GM23338 (cell line): ENCODE data around the gene ARMH1. TPM values are rescaled to one million over a fixed set of nuclear protein-coding genes. Genes with fewer than 3 reads are reported as not detected.

Source experiments
- ATAC-seq: fragments of 200-7000 bp; cut with Tn5 transposase; 3 replicates; pipeline ENCODE4 v1.9.1; 2020
- DNase-seq: peaks from one replicate; pipeline ENCODE4 v3.0.0-alpha.2; 2015; ENCODE audit warnings: low spot score
- H2AFZ ChIP-seq: fragments of 200-600 bp; sonication (generic); 2 replicates; pipeline ENCODE4 v1.8.0; 2016; ENCODE audit warnings: antibody characterized with exemption, mild to moderate bottlenecking, moderate library complexity
- H3F3A ChIP-seq: fragments of 200-600 bp; sonication (generic); replicated peaks from 2 replicates; pipeline ENCODE4 v1.8.0; 2017; ENCODE audit warnings: antibody characterized with exemption, mixed run types, low read depth
- H3K27ac ChIP-seq: fragments of 200-600 bp; sonication (generic); 2 replicates; pipeline ENCODE4 v1.6.1; 2016; ENCODE audit warnings: low read depth
- H3K27me3 ChIP-seq: fragments of 200-600 bp; sonication (generic); 2 replicates; pipeline ENCODE4 v1.8.0; 2016; ENCODE audit warnings: mild to moderate bottlenecking, mixed run types, moderate library complexity; ENCODE audit not compliant: insufficient read depth
- H3K36me3 ChIP-seq: fragments of 200-600 bp; sonication (generic); 2 replicates; pipeline ENCODE4 v1.8.0; 2016; ENCODE audit warnings: mild to moderate bottlenecking; ENCODE audit not compliant: insufficient read depth
- H3K4me1 ChIP-seq: fragments of 200-600 bp; sonication (generic); 2 replicates; pipeline ENCODE4 v1.8.0; 2016; ENCODE audit warnings: mild to moderate bottlenecking, moderate library complexity; ENCODE audit not compliant: insufficient read depth
- H3K4me2 ChIP-seq: fragments of 200-600 bp; sonication (generic); 2 replicates; pipeline ENCODE4 v1.7.1; 2017; ENCODE audit warnings: mixed run types
- H3K4me3 ChIP-seq: fragments of 200-600 bp; sonication (generic); 2 replicates; pipeline ENCODE4 v1.6.1; 2016; ENCODE audit warnings: mixed run types
- H3K79me2 ChIP-seq: fragments of 200-600 bp; sonication (generic); replicated peaks from 2 replicates; pipeline ENCODE4 v1.8.0; 2017; ENCODE audit warnings: mild to moderate bottlenecking; ENCODE audit not compliant: insufficient read depth
- H3K9me2 ChIP-seq: fragments of 200-600 bp; sonication (generic); 2 replicates; pipeline ENCODE4 v1.8.0; 2017; ENCODE audit not compliant: insufficient read depth
- H4K20me1 ChIP-seq: fragments of 200-600 bp; sonication (generic); replicated peaks from 2 replicates; pipeline ENCODE4 v1.8.0; 2017; ENCODE audit warnings: mild to moderate bottlenecking; ENCODE audit not compliant: insufficient read depth
- H3K27ac Mint-ChIP-seq: 2 replicates; pipeline ENCODE4 v1.8.0; 2020; ENCODE audit warnings: inconsistent platforms, mild to moderate bottlenecking, moderate library complexity, mixed read lengths
- H3K27me3 Mint-ChIP-seq: 3 replicates; pipeline ENCODE4 v1.8.0; 2022; ENCODE audit warnings: low read depth, mild to moderate bottlenecking, moderate library complexity, mixed read lengths, inconsistent platforms; ENCODE audit not compliant: insufficient read depth, poor library complexity
- H3K36me3 Mint-ChIP-seq: 3 replicates; pipeline ENCODE4 v1.8.0; 2021; ENCODE audit warnings: low read depth, mild to moderate bottlenecking, inconsistent platforms, moderate library complexity, mixed read lengths
- H3K4me1 Mint-ChIP-seq: 3 replicates; pipeline ENCODE4 v1.8.0; 2020; ENCODE audit warnings: mild to moderate bottlenecking, inconsistent platforms, mixed read lengths
- H3K4me3 Mint-ChIP-seq: 3 replicates; pipeline ENCODE4 v1.8.0; 2021; ENCODE audit warnings: moderate library complexity, mild to moderate bottlenecking, inconsistent platforms, mixed read lengths
- H3K9me3 Mint-ChIP-seq: 3 replicates; pipeline ENCODE4 v1.8.0; 2020; ENCODE audit warnings: moderate library complexity, mild to moderate bottlenecking, inconsistent platforms, mixed read lengths
- CREB1 ChIP-seq: fragments of 250-450 bp; sonication (Bioruptor Pico); IDR thresholded peaks from 2 replicates; pipeline ENCODE4 v1.5.0; 2020; ENCODE audit warnings: low read depth, mild to moderate bottlenecking, moderate library complexity
- CTCF ChIP-seq, 2 experiments: fragments of 200-600 bp in 1 of 2; sonication (generic) in 1 of 2; conservative IDR thresholded peaks; 2 replicates each; pipeline versions ENCODE4 v1.5.1 to v1.6.1; 2016 to 2017; ENCODE audit warnings: antibody characterized with exemption in 2 of 2, low read depth in 2 of 2, mild to moderate bottlenecking in 2 of 2, moderate library complexity in 1 of 2
- ETS1 ChIP-seq: IDR thresholded peaks from 2 replicates; pipeline ENCODE4 v1.6.1; 2016; ENCODE audit warnings: antibody characterized with exemption
- EZH2 ChIP-seq: fragments of 200-600 bp; sonication (generic); IDR thresholded peaks from one replicate; pipeline ENCODE4 v1.8.0; 2017; ENCODE audit warnings: antibody characterized with exemption, mild to moderate bottlenecking, low read depth; ENCODE audit not compliant: unreplicated experiment
- EZH2phosphoT487 ChIP-seq: fragments of 200-600 bp; sonication (generic); IDR thresholded peaks from one replicate; pipeline ENCODE4 v1.8.1; 2018; ENCODE audit warnings: antibody characterized with exemption; ENCODE audit not compliant: unreplicated experiment
- JUNB ChIP-seq: IDR thresholded peaks from one replicate; pipeline ENCODE4 v1.6.1; 2016; ENCODE audit warnings: antibody characterized with exemption; ENCODE audit not compliant: unreplicated experiment
- POLR2AphosphoS5 ChIP-seq: IDR thresholded peaks from 2 replicates; pipeline ENCODE4 v1.6.1; 2016; ENCODE audit warnings: antibody characterized with exemption, low read depth
- REST ChIP-seq: IDR thresholded peaks from one replicate; pipeline ENCODE4 v1.6.1; 2018; ENCODE audit warnings: antibody characterized with exemption; ENCODE audit not compliant: unreplicated experiment
- STAT1 ChIP-seq: IDR thresholded peaks from one replicate; pipeline ENCODE4 v1.6.1; 2016; ENCODE audit warnings: antibody characterized with exemption; ENCODE audit not compliant: unreplicated experiment
- ZNF114 ChIP-seq: fragments of 250-450 bp; sonication (Bioruptor Pico); IDR thresholded peaks from 2 replicates; pipeline ENCODE4 v1.5.0; 2020; ENCODE audit warnings: mild to moderate bottlenecking, moderate library complexity
- ZNF331 ChIP-seq: fragments of 250-450 bp; sonication (Bioruptor Pico); IDR thresholded peaks from 2 replicates; pipeline ENCODE4 v1.5.0; 2020; ENCODE audit warnings: low read depth, mild to moderate bottlenecking, moderate library complexity
- ZNF462 ChIP-seq: fragments of 250-450 bp; sonication (Bioruptor Pico); IDR thresholded peaks from 2 replicates; pipeline ENCODE4 v1.5.0; 2020; ENCODE audit warnings: mild to moderate bottlenecking, moderate library complexity
- polyA plus RNA-seq: library from polyadenylated mRNA; unstranded; fragments of >200 nt; fragmentation: Nextera tagmentation; extraction: Ambion mirVana; gene quantifications from 2 replicates; pipeline ENCODE4 v1.2.1, GENCODE V29; 2016
- total RNA-seq: library from RNA; depleted of rRNA; stranded (reverse); fragments of >200 nt; shearing (Covaris generic); gene quantifications from 2 replicates; pipeline ENCODE4 v1.2.3, GENCODE V29; 2014

Gene ARMH1
- total and polyA plus RNA-seq, 2 experiments from 2014 or later: 0.31 TPM; not detected in 1

DNA sequence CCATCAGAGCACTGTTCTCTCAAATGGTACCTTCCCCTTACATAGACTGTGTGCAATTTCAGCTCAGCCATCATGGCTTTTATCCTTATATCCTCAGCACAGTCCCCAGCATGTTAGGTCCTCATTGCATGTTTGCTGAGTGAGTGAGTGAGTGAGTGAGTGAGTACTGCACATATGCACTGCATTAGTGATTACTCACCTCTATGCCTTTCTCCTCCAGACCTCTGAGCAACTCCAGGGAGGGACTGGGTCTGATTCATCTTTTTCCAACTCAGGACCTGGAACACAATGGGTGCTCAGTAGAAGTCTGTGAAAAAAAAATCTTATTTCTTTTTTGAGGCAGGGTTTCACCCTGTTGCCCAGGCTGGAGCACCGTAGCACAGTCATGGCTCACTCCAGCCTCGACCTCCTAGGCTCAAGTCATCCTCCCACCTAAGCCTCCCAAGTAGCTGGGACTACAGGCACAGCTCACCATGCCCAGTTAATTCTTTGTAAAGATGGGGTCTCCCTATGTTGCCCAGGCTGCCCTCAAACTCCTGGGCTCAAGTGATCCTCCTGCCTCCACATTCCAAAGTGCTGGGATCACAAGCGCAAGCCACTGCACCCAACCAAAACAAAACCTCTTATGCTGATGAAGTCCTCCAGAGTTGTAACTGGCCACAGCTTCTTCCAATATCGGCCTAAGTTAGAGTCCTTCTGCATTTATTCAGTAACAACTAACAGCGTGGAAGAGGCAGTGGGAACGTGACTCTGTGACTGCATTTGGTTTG lies 32.8 kb downstream of the ARMH1 start:
- Histone ChIP-seq H3K27me3 (no peaks in the 10 kb centered on the region), H3K27ac (no peak overlapping the region), H2AFZ (no peak overlapping the region), H3F3A (peaks cover 3% of the 10 kb centered on the region), H3K79me2 (no peaks in the 10 kb centered on the region), H3K9me2 (no peaks in the 10 kb centered on the region; the same call in 1 of the 2 replicates), H3K4me3 (no peak overlapping the region), H4K20me1 (no peaks in the 10 kb centered on the region), H3K36me3 (no peaks in the 10 kb centered on the region), H3K4me2 (no peak overlapping the region), H3K4me1 (no peaks in the 10 kb centered on the region; the same call in 1 of the 2 replicates)
- no peak overlapping the region for H3K4me3 Mint-ChIP-seq
- peaks cover 13% of the 10 kb centered on the region for H3K9me3 Mint-ChIP-seq
- peaks cover 11% of the 10 kb centered on the region for H3K36me3 Mint-ChIP-seq
- H3K4me1 Mint-ChIP-seq: peaks cover 15% of the 10 kb centered on the region
- TF ChIP-seq REST: no peak
- TF ChIP-seq CTCF (conservative IDR thresholded peaks at IDR 0.05; ENCODE audit: low read depth in 2 of 2): no peak
- no peak for TF ChIP-seq EZH2
- no peak for TF ChIP-seq ETS1
- no peak for TF ChIP-seq EZH2phosphoT487
- no peak for TF ChIP-seq ZNF462 (CRISPR knock-in tag)
- no peak for TF ChIP-seq JUNB
- no peak for TF ChIP-seq ZNF114 (CRISPR knock-in tag)
- TF ChIP-seq ZNF331 (CRISPR knock-in tag): no peak
- TF ChIP-seq STAT1: no peak
- TF ChIP-seq POLR2AphosphoS5: no peak
- no peak for TF ChIP-seq CREB1 (CRISPR knock-in tag)
- ATAC-seq (no peak), DNase-seq (no peak)
- no peak overlapping the region for H3K27ac Mint-ChIP-seq
- H3K27me3 Mint-ChIP-seq: peaks cover 9% of the 10 kb centered on the region
